H4 (cell line): ENCODE data around the gene RPL4. TPM values are rescaled to one million over a fixed set of nuclear protein-coding genes. Genes with fewer than 3 reads are reported as not detected.
"Not testable (repeated sequence)": the region's sequence is repeated elsewhere in the genome, so short reads cannot be mapped to it uniquely, and the experiment has no call there.

Experiments used
- DNase-seq: peaks from one replicate; pipeline ENCODE4 v3.0.0-alpha.2; 2015; ENCODE audit warnings: low spot score
- total RNA-seq: library from RNA; depleted of rRNA; stranded (reverse); fragments of >200 nt; shearing (Covaris generic); gene quantifications from 2 replicates; pipeline ENCODE4 v1.2.3, GENCODE V29; 2014; rRNA removed

The RPL4 gene
- 5,755 and 6,049 TPM in 2 replicates for total RNA-seq

DNA sequence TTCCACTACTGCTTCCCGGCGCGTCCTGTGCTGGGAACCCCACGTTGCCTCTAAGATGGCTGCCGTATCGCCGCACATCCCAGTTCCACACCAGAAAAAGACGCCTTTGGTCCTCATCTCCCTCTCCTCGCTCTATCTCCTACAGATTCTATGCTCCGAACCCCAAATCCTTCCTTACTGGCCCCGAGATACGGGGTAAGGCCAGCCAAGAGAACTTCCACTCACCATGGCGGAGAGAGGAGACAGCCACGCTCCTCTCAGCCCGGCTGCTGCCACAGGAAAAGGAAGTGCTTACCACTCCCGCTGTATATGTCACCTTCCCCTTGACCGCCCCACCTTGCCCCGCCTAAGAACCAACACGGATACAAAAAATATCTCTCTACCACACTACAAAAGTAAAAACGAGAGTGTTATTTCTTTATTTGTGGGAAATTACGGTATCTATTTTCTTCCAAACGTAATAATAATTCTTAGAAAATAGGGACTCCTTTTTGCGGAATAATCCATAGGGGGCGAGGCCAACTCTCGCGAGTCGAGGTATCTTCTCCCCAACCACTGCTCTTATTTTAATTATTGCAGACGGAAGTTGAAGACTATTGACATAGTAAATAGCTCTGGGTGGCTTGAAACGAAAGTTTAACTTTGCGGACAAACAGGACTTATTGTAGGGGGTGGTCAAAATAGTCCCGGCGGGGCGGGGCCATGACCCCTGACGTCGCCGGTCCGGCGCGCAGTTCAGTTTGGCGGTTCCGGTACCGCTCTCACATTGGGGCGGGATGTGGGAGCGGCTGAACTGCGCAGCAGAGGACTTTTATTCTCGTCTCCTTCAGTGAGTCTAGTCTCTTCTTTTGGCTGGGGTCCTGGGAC is at the start of gene RPL4, which contains the start of gene ZWILCH:
TSS of gene RPL4 (minus strand) at position 293 of the 867 bp plus-strand sequence. CDS start at position 228, 65 bp downstream.
TSS of gene ZWILCH (plus strand) at position 764 of the 867 bp plus-strand sequence. CDS start at position 777, 13 bp downstream.
- peak; percentile 84 for DNase-seq

GRCh38 chr15:66545255-66545654 is 40.6 kb upstream of the RPL4 start:
- DNase-seq: no peak

- no peak for DNase-seq
Observed at GRCh38 chr15:66542896-66543295, 38.2 kb upstream of the RPL4 start.

DNA sequence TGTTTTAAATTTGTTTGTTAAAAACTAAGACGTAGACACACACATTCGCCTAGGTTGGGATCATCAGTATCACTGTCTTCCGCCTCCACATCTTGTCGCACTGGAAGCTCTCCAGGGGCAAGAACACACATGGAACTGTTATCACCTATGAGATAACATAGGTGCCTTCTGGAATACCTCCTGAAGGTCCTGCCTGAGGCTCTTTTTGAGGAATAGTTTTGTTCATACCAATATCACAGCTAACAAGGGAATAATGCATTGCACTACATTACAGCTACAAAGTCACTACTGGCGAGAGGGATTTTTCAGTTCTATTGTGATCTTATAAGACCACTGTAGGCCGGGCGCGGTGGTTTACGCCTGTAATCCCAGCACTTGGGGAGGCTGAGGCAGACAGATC is 30.4 kb upstream of the RPL4 start:
- no peak for DNase-seq

GRCh38 chr15:66524838-66525237 is 20.2 kb upstream of the RPL4 start:
- no peak for DNase-seq

- no peak for DNase-seq
Observed at GRCh38 chr15:66523926-66524325, 19.3 kb upstream of the RPL4 start.

GRCh38 chr15:66515901-66516322 is 11.3 kb upstream of the RPL4 start:
- no peak for DNase-seq

GRCh38 chr15:66514586-66514985 is 9.9 kb upstream of the RPL4 start:
- DNase-seq: no peak

GRCh38 chr15:66508293-66508883 is 3.7 kb upstream of the RPL4 start:
- DNase-seq: no peak

DNA sequence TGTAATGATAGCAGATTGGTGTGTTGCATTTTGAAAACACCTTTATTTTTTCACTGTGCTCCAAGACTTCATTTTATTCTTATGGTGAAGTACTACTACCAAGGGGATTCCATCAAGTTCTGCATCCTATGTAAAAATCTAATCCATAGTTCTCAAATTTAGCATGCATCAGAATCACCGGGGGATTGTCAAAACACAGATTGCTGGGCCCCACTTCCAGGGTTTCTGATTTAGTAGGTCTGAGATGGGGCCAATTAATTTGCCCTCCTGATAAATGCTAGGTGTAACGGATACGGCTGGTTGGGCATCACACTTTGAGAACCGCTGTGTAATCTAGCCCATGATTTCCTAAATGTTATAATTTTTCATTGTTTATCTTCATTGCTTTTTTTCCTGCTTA is 1.2 kb upstream of the RPL4 start:
- DNase-seq: no peak

- DNase-seq: peak; percentile 16
Observed at GRCh38 chr15:66505430-66505811, 766 bp upstream of the RPL4 start.

- DNase-seq: no peak
Observed at GRCh38 chr15:66503780-66504562, 684 bp downstream of the RPL4 start.

GRCh38 chr15:66503041-66503648 is 1.5 kb downstream of the RPL4 start:
- not testable (repeated sequence) for DNase-seq

DNA sequence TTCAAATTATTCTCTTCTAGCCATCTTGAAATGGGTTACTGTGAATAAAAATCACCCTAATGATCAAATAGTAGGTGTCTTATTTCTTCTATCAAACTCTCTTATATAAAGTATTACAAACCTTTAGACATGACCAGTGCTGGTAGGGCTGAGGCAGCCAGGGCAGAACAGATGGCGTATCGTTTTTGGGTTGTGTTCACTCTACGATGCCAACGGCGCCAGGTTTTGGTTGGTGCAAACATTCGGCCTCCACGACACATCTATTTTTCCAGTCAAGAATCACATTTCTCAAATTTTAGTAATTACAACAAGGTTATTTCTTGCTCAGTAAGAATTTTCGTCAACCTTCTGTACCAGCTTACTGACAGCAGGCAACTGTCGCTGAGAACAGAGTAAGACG is 2.2 kb downstream of the RPL4 start:
- DNase-seq: no peak

DNA sequence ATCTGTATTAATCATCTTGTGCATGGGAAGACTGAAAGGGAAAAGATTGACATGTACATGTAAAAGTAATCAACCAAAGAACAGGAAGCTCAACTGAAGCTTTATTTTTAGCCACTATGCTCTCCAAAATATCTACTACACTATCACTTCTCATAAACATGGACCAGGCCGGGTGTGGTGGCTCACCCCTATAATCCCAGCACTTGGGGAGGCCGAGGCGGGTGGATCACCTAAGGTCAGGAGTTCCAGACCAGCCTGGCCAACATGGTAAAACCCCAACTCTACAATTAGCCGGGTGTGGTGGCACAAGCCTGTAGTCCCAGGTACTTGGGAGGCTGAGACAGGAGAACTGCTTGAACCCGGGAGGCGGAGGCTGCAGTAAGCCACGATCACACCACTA is 4.3 kb downstream of the RPL4 start:
- DNase-seq: not testable (repeated sequence)

GRCh38 chr15:66498501-66499386 is 5.9 kb downstream of the RPL4 start:
- peak; percentile 26 for DNase-seq

DNA sequence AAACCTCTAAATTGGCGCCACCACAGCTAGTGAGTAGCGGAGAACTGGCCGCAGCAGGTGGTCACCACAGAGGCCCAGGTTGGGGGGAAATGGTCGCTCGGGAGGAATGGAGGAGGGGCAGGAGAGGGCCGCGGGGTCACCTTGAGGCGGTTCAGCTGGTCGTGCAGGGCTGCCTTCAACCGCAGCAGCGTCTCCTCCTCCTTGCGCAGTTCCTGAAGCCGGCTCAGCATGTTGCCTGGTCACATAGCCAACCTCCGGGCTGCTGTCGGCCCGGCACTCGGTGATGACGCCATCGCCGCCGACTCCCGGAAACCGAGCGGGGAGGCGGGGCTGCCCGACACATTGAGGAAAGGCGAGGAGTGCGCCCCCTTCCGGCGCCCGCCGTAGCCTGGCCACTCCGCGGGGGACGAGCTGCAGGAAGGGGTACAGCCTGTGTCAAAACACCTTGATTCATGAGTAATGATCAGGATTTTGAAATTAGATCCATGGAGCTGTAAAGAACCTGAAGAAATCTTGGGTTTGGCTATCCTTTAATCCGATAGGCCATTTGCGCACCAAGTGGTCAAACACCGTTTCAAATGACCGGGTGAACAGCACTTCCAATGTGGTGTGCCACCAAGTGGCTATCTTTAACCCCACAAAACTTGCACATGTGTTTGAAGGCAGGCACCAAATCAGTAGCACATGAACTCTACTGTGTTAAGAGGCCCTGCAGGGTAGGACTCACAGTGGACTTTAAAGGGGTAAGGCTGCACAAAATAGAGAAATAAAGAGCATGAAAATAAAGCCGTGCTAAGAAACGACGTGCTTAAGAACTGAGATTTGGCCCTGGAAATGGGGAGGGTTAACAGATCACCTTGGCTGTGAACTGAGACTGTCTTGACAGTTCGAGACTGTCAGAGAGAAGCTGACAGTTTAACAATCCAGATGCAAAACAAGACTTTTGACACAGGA is 6.9 kb downstream of the RPL4 start, which contains the start of gene SNAPC5:
TSS of gene SNAPC5 (minus strand) at position 261 of the 954 bp plus-strand sequence. CDS start at position 230, 31 bp downstream.
- peak; percentile 91 for DNase-seq

DNA sequence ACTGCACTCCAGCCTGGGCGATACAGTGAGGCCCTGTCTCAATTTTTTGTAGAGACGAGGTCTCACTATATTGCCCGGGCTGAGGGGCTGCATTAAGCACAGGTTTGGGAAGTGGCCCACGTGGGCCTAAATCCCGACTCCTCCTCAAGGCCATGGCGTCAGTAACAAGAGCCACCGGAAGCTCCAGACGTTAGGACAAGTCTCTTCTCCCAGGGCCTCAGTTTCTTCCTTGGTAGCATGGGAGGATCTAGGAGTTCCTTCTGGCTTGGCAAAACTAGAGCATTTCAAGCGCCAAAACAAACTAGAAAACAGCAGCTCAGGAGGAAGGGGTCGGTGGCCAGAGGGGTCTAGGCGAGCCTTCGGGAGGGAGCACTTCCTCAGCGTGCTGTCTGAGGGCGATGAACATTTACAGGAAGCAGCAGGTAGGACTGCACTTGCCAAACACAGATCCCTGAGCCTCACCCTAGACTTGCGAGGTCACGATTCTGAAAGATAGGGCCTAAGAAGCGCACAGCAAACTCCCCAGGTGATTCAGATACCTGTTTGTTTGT is 7.6 kb downstream of the RPL4 start:
- DNase-seq: no peak

DNA sequence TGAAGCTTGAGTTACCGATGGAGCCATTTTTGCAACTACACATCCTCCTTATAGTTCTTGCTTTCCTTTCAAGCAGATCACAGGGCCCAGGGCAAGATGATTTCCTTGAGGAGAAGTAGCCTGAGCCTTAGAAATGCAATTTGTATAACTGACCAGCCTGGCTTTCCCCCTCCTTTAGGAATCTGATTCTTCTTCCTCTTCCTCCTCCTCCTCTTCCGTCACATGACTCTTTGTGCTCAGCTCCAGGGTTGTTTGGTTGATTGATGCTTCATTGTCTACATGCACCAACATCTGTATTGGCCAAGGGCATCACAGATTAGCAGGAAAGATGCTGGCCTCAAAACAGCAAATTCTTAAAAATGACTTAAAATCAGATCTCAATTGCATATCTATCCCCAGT is 10.4 kb downstream of the RPL4 start:
- no peak for DNase-seq
